ENCODE data around the gene SPATA31D3.

SPATA31D3 gene

GRCh38 chr9:81898851-81899250 lies 44.4 kb upstream of the SPATA31D3 start:
- H3K4me3 ChIP-seq (ENCODE audit: low read length), result no peak overlapping the region
- no peaks in the 10 kb centered on the region for H3K9me2 ChIP-seq (replicated peaks; ENCODE audit: insufficient read depth, low read length)
- no peaks in the 10 kb centered on the region for H3K9me3 ChIP-seq (replicated peaks; ENCODE audit: insufficient read depth, low read length)
- H3K9ac ChIP-seq (ENCODE audit: low read length), result no peak overlapping the region
- H3K27ac ChIP-seq (ENCODE audit: low read length), result no peak overlapping the region
- TF ChIP-seq EZH2phosphoT487 (IDR thresholded peaks at IDR 0.05; ENCODE audit: low read length), result no peak
- no peak for TF ChIP-seq CTCF (IDR thresholded peaks at IDR 0.05; ENCODE audit: low read length)
- no peak for TF ChIP-seq EZH2 (optimal IDR thresholded peaks at IDR 0.05; ENCODE audit: low read depth, low read length)
- H3K27me3 ChIP-seq (replicated peaks; ENCODE audit: insufficient read depth, low read length), result no peaks in the 10 kb centered on the region
- no peak for DNase-seq
- no peaks in the 10 kb centered on the region for H3K4me1 ChIP-seq (ENCODE audit: low read length)
- H3K36me3 ChIP-seq (replicated peaks; ENCODE audit: insufficient read depth, low read length), result no peaks in the 10 kb centered on the region
- no peak overlapping the region for H3K4me2 ChIP-seq (ENCODE audit: low read depth, low read length)
- no peak overlapping the region for H2AFZ ChIP-seq (ENCODE audit: low read length)
- no peaks in the 10 kb centered on the region for H4K20me1 ChIP-seq (ENCODE audit: insufficient read depth, low read length)
- H3F3A ChIP-seq (ENCODE audit: insufficient read depth, low read length), result no peaks in the 10 kb centered on the region
- no peaks in the 10 kb centered on the region for H3K79me2 ChIP-seq (ENCODE audit: low read length)

- Histone ChIP-seq H3K9me3 (replicated peaks; ENCODE audit: insufficient read depth, low read length) (no peaks in the 10 kb centered on the region), H3K9me2 (replicated peaks; ENCODE audit: insufficient read depth, low read length) (no peaks in the 10 kb centered on the region), H4K20me1 (ENCODE audit: insufficient read depth, low read length) (no peaks in the 10 kb centered on the region), H3K27ac (ENCODE audit: low read length) (no peak overlapping the region), H3K9ac (ENCODE audit: low read length) (no peak overlapping the region), H3F3A (ENCODE audit: insufficient read depth, low read length) (no peaks in the 10 kb centered on the region), H3K4me1 (ENCODE audit: low read length) (no peaks in the 10 kb centered on the region), H3K79me2 (ENCODE audit: low read length) (no peaks in the 10 kb centered on the region), H3K4me3 (ENCODE audit: low read length) (no peak overlapping the region), H2AFZ (ENCODE audit: low read length) (no peak overlapping the region), H3K27me3 (replicated peaks; ENCODE audit: insufficient read depth, low read length) (no peaks in the 10 kb centered on the region), H3K4me2 (ENCODE audit: low read depth, low read length) (no peak overlapping the region), H3K36me3 (replicated peaks; ENCODE audit: insufficient read depth, low read length) (no peaks in the 10 kb centered on the region)
- DNase-seq, result no peak
- TF ChIP-seq EZH2 (optimal IDR thresholded peaks at IDR 0.05; ENCODE audit: low read depth, low read length) (no peak), EZH2phosphoT487 (IDR thresholded peaks at IDR 0.05; ENCODE audit: low read length) (no peak), CTCF (IDR thresholded peaks at IDR 0.05; ENCODE audit: low read length) (no peak)
Measured at GRCh38 chr9:81902196-81902595, 41.1 kb upstream of the SPATA31D3 start.

- H4K20me1 ChIP-seq (ENCODE audit: insufficient read depth, low read length), result no peaks in the 10 kb centered on the region
Measured at GRCh38 chr9:81902626-81903025, 40.7 kb upstream of the SPATA31D3 start.

More at GRCh38 chr9:81902626-81903025, 40.7 kb upstream of the SPATA31D3 start:
- Histone ChIP-seq H3K79me2 (ENCODE audit: low read length) (no peaks in the 10 kb centered on the region), H3K4me3 (ENCODE audit: low read length) (no peak overlapping the region), H3F3A (ENCODE audit: insufficient read depth, low read length) (no peaks in the 10 kb centered on the region), H3K36me3 (replicated peaks; ENCODE audit: insufficient read depth, low read length) (no peaks in the 10 kb centered on the region), H3K9me2 (replicated peaks; ENCODE audit: insufficient read depth, low read length) (no peaks in the 10 kb centered on the region), H3K27ac (ENCODE audit: low read length) (no peak overlapping the region), H3K9ac (ENCODE audit: low read length) (no peak overlapping the region), H3K27me3 (replicated peaks; ENCODE audit: insufficient read depth, low read length) (no peaks in the 10 kb centered on the region), H2AFZ (ENCODE audit: low read length) (no peak overlapping the region), H3K4me1 (ENCODE audit: low read length) (no peaks in the 10 kb centered on the region), H3K9me3 (replicated peaks; ENCODE audit: insufficient read depth, low read length) (no peaks in the 10 kb centered on the region), H3K4me2 (ENCODE audit: low read depth, low read length) (no peak overlapping the region)
- DNase-seq, result no peak
- TF ChIP-seq EZH2phosphoT487 (IDR thresholded peaks at IDR 0.05; ENCODE audit: low read length) (no peak), CTCF (IDR thresholded peaks at IDR 0.05; ENCODE audit: low read length) (no peak)
